GM06990 (cell line): Measurements from ENCODE around the gene MC1R.

Source experiments
- DNase-seq: peaks from one replicate; pipeline ENCODE4 v3.0.0-alpha.2; 2011; ENCODE audit not compliant: insufficient read length; ENCODE audit errors: extremely low read depth
- H3K27me3 ChIP-seq: replicated peaks from 2 replicates; pipeline ENCODE4 v1.6.0; 2011; ENCODE audit warnings: low read length; ENCODE audit not compliant: control insufficient read depth, insufficient read depth
- H3K36me3 ChIP-seq: 2 replicates; pipeline ENCODE4 v1.5.1; 2011; ENCODE audit warnings: low read length; ENCODE audit not compliant: control insufficient read depth, insufficient read depth
- H3K4me3 ChIP-seq: replicated peaks from 2 replicates; pipeline ENCODE4 v1.5.1; 2011; ENCODE audit warnings: low read depth, mild to moderate bottlenecking, control low read depth, low read length
- TF ChIP-seq, protein P1 (sequence below): IDR thresholded peaks from 2 replicates; pipeline ENCODE4 v1.5.1; 2011; ENCODE audit warnings: low read length, control low read depth, mild to moderate bottlenecking, inconsistent platforms; ENCODE audit not compliant: insufficient read depth, poor library complexity, severe bottlenecking

MC1R gene

DNA sequence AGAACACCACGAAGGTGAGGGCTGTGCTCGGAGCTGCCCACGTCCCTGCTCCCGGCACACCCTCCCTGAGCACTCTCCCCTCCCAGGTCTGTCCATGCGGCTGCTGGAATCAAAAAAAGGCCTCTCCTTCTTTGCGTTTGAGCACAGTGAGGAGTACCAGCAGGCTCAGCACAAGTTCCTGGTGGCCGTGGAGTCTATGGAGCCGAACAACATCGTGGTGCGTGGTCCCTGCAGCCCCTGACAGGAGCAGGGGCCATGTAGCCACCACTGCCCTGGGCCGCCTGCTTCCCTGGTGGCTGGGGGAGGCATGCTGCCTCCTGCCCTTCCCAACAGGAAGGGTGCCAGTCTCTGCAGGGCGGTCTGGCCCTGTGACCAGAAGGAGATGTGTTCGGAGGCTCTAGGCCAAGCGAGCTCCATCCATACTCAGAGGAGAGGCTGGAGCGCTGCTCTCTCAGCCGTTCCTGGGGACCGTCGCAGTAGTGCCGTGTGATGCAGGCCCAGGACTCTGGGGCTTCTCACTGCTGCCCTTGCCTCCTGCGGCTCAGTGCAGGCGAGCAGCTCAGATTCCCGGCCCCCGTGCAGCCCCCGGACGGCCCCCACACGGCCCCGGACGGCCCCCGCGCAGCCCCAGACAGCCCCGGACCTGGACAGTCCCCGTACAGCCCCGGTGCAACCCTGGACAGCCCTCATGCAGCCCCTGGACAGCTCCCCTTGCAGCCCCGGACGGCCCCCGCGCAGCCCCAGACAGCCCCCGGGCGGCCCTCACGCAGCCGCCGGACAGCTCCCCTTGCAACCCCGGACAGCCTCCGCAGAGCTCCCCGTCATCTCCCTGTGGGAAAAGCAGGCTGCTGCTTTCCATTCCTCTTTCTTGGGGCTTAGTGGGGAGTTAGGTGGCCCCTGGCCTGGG, 24.8 kb upstream of the MC1R start:
- DNase-seq, result no peak
- Histone ChIP-seq H3K4me3 (no peak overlapping the region), H3K36me3 (peaks cover 45% of the 10 kb centered on the region), H3K27me3 (no peaks in the 10 kb centered on the region)
- TF ChIP-seq, protein P1, sequence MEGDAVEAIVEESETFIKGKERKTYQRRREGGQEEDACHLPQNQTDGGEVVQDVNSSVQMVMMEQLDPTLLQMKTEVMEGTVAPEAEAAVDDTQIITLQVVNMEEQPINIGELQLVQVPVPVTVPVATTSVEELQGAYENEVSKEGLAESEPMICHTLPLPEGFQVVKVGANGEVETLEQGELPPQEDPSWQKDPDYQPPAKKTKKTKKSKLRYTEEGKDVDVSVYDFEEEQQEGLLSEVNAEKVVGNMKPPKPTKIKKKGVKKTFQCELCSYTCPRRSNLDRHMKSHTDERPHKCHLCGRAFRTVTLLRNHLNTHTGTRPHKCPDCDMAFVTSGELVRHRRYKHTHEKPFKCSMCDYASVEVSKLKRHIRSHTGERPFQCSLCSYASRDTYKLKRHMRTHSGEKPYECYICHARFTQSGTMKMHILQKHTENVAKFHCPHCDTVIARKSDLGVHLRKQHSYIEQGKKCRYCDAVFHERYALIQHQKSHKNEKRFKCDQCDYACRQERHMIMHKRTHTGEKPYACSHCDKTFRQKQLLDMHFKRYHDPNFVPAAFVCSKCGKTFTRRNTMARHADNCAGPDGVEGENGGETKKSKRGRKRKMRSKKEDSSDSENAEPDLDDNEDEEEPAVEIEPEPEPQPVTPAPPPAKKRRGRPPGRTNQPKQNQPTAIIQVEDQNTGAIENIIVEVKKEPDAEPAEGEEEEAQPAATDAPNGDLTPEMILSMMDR, result no peak

GRCh38 chr16:89895482-89896250, 23.0 kb upstream of the MC1R start:
- H3K36me3 ChIP-seq, result peaks cover 44% of the 10 kb centered on the region
- no peaks in the 10 kb centered on the region for H3K27me3 ChIP-seq
- DNase-seq, result no peak
- H3K4me3 ChIP-seq, result no peak overlapping the region
- TF ChIP-seq, protein P1, result no peak

- H3K36me3 ChIP-seq, result peaks cover 34% of the 10 kb centered on the region
- no peak overlapping the region for H3K4me3 ChIP-seq
- H3K27me3 ChIP-seq, result no peaks in the 10 kb centered on the region
- DNase-seq, result no peak
- TF ChIP-seq, protein P1, result no peak
These were observed 21.5 kb upstream of the MC1R start for GRCh38 chr16:89897204-89897603.

DNA sequence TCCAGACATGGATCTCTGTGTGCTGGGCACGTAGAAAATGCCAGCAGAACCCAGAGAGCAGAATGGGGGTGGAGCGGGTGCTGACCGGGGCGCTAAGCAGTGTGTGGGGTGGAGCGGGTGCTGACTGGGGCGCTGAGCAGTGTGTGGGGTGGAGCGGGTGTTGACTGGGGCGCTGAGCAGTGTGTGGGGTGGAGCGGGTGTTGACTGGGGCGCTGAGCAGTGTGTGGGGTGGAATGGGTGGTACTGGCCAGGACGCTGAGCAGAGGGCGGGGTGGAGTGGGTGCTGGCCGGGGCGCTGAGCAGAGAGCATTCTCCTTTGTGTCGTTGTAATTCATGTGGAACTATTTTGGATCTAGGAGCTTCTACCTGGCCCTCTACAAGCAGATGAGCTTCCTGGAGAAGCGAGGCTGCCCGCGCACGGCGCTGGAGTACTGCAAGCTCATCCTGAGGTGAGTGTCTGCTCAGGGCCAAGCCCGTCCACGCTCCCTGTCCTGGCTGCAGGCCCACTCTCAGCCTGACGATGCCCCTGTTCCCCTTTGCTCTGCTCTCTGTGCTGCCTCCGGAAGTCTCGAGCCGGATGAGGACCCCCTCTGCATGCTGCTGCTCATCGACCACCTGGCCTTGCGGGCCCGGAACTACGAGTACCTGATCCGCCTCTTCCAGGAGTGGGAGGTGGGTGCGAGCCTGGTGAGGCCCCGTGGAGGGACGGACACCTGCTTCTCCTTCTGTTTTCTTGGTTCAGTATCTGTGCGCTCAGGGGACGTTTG, 20.3 kb upstream of the MC1R start:
- no peak for DNase-seq
- no peaks in the 10 kb centered on the region for H3K27me3 ChIP-seq
- TF ChIP-seq, protein P1, result no peak
- no peak overlapping the region for H3K4me3 ChIP-seq
- peaks cover 30% of the 10 kb centered on the region for H3K36me3 ChIP-seq

DNA sequence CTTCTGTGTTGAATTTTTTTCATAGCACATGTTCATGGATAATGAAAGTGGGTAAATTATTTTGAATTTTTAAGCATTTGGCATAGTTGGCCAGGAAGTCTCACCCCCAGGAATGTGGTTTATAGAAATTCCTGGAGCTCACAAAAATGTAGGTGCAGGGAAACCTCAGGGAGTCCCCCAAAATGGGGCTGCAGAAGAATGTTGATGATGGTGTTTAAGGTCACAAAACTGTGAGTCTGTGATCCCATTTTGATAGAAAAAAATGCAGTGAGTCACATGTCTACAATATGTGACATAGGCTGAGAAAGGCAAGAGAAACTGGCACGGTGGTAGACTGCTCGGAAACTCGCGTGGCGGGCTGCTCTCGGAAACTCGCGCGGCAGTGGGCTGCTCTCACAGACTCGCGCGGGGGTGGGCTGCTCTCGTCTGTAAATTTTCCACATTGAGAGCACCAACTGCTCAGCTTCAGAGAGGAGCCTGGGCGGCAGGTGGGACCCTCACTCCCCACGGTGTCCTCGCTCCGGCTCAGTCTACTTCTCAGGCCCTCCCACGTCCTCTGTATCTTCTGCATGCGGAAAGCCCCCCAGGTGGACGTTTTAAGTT, 18.7 kb upstream of the MC1R start:
- TF ChIP-seq, protein P1, result no peak
- DNase-seq, result no peak
- H3K27me3 ChIP-seq, result no peaks in the 10 kb centered on the region
- H3K36me3 ChIP-seq, result peaks cover 35% of the 10 kb centered on the region
- H3K4me3 ChIP-seq, result no peak overlapping the region
